ENCODE results near the gene ERCC6. TPM values are rescaled to one million over a fixed set of nuclear protein-coding genes. Genes with fewer than 3 reads are reported as not detected.

ERCC6 gene
- total RNA-seq (2014; rRNA removed) (36.7 and 43.0 TPM in 2 replicates), Bru-seq, nascent RNA (percentile 96 among the genes with signal in this experiment), BruChase-seq, experiment 1, labeled RNA remaining after a 6-hour chase (percentile 91 among the genes with signal in this experiment), BruChase-seq, experiment 2, labeled RNA remaining after a 2-hour chase (percentile 95 among the genes with signal in this experiment)
- long read RNA-seq, full-length matches to known transcripts = 39 of 93 reads
- long read RNA-seq, partial matches to known transcripts = 15 of 93 reads
- long read RNA-seq, other reads (novel, unspliced or antisense) = 39 of 93 reads

DNA sequence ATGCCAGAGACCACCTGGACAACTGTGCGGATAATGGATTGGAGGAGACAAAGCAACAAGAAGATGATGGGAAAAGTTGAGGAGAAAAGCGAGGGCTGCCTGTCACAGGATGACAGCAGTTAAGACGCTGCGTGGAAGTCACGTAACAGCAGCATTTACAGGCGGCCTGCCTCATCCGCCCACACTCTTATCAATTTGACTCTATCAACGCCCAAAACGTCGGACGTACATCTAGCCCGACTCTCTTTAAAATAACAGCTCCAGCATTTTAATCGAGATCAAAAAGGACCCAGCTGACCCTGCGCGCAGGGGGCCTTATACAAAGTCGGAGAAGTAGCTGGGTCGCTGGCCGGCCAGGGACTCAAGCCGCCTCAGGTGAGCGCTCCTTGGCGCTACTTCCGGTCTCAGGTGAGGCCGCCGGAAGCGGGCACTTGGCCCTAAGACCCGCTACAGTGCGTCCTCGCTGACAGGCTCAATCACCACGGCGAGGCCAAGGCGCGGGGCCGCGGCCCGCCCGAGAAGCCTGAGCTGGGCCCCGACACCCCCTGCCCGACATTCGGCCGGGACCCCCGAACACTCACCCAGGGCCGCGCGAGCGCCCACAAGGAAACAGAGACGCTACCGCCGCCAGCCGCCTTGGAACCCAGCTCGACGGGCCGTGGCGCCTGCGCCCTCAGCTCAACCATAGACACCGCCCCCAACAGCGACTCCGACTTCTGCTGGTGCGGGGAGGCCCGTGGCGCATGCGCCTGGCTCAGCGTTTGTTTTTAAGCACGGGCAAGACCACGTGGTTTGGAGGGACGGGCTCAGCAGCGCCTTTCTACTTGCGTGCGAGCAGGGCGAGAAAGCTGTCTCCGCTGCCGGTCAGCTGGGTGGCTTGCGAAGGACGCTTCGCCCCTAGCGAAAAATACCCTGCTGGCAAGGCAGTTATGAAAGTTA, at the start of gene ERCC6:
TSS of gene ERCC6 (minus strand) at position 741 of the 939 bp plus-strand sequence.
- Histone ChIP-seq H3K9me2 (replicated peaks; ENCODE audit: low read length) (no peaks in the 10 kb centered on the region), H4K20me1 (ENCODE audit: low read length) (0 out of 2 replicates have a peak, but pooled peaks cover 3% of the 10 kb centered on the region), H3K9ac (ENCODE audit: low read length) (peak within 1 kb of the TSS; percentile 73), H3K27me3 (ENCODE audit: low read length) (no peaks in the 10 kb centered on the region), H3K79me2 (ENCODE audit: low read length) (peaks cover 50% of the 10 kb centered on the region), H3K4me2 (ENCODE audit: low read length) (peak within 1 kb of the TSS; percentile 87), H3K4me1 (ENCODE audit: insufficient read depth, low read length) (peaks cover 49% of the 10 kb centered on the region), H3K27ac (ENCODE audit: low read length) (peak within 1 kb of the TSS; percentile 75), H3K9me3 (ENCODE audit: low read length) (no peaks in the 10 kb centered on the region), H2AFZ (ENCODE audit: low read length) (peak within 1 kb of the TSS; percentile 85), H3K36me3 (ENCODE audit: low read depth, low read length) (peaks cover 9% of the 10 kb centered on the region; the same call in 1 of the 2 replicates), H3K4me3 (ENCODE audit: low read length) (peak within 1 kb of the TSS; percentile 75), H3F3A (ENCODE audit: low read length, unreplicated experiment) (no peaks in the 10 kb centered on the region)
- DNase-seq (peak; percentile 100), ATAC-seq (peak; percentile 92)
- TF ChIP-seq, protein P1, sequence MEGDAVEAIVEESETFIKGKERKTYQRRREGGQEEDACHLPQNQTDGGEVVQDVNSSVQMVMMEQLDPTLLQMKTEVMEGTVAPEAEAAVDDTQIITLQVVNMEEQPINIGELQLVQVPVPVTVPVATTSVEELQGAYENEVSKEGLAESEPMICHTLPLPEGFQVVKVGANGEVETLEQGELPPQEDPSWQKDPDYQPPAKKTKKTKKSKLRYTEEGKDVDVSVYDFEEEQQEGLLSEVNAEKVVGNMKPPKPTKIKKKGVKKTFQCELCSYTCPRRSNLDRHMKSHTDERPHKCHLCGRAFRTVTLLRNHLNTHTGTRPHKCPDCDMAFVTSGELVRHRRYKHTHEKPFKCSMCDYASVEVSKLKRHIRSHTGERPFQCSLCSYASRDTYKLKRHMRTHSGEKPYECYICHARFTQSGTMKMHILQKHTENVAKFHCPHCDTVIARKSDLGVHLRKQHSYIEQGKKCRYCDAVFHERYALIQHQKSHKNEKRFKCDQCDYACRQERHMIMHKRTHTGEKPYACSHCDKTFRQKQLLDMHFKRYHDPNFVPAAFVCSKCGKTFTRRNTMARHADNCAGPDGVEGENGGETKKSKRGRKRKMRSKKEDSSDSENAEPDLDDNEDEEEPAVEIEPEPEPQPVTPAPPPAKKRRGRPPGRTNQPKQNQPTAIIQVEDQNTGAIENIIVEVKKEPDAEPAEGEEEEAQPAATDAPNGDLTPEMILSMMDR (conservative IDR thresholded peaks at IDR 0.05; ENCODE audit: low read depth, low read length) = peak; percentile 36; the same call in 1 of the 2 replicates
- no peak for TF ChIP-seq EZH2phosphoT487 (IDR thresholded peaks at IDR 0.05; ENCODE audit: borderline replicate concordance, low read length)
- TF ChIP-seq EZH2 (IDR thresholded peaks at IDR 0.05; ENCODE audit: low read length, unreplicated experiment) = no peak
- CTCF ChIA-PET = interaction anchor here (0.5 to 1.2 kb wide), 12 partner anchors 12 to 1147 kb away, joined by 3 to 11 read pairs (median 4); no protein-coding TSS in a partner anchor
- POLR2A ChIA-PET (ENCODE audit: unreplicated experiment) = interaction anchor here (0.5 to 2.0 kb wide), 13 partner anchors 9 to 1017 kb away, joined by 3 to 34 read pairs (median 6); no protein-coding TSS in a partner anchor
- no TSS peak for BruUV-seq (replicated peaks)
- intact Hi-C loops (cut with micrococcal nuclease) = loop anchor here (1.0 to 2.0 kb wide), 2 partner anchors 14 to 54 kb away; no protein-coding TSS in a partner anchor

DNA sequence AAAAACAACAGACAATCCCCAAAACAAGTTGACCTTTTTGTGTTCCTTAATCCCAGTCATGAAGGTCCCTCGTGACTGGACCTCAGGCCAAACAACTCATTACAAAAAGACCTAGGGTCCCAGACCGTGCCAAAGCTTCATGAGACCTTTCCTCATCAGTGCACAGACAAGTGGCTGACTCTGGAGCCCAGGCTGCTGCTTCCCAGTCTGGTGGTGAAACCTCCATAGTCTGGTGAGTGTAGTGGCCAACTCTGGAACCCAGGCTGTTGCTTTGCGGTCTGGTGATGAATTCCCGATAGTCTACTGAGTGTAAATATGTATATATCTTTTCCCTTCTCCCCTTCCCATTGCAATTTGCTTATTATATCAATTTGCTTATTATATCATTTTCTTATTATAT, 49.1 kb upstream of the ERCC6 start:
- POLR2A ChIA-PET (ENCODE audit: unreplicated experiment) = no interaction called here
- Histone ChIP-seq H3K4me1 (ENCODE audit: insufficient read depth, low read length) (no peaks in the 10 kb centered on the region), H3K4me2 (ENCODE audit: low read length) (no peak overlapping the region), H2AFZ (ENCODE audit: low read length) (no peak overlapping the region), H3K79me2 (ENCODE audit: low read length) (no peaks in the 10 kb centered on the region), H3K9me2 (replicated peaks; ENCODE audit: low read length) (0 out of 2 replicates have a peak, but pooled peaks cover 3% of the 10 kb centered on the region), H3K27me3 (ENCODE audit: low read length) (no peaks in the 10 kb centered on the region), H3F3A (ENCODE audit: low read length, unreplicated experiment) (no peaks in the 10 kb centered on the region), H3K9me3 (ENCODE audit: low read length) (no peaks in the 10 kb centered on the region), H3K27ac (ENCODE audit: low read length) (no peak overlapping the region), H3K9ac (ENCODE audit: low read length) (no peak overlapping the region), H3K36me3 (ENCODE audit: low read depth, low read length) (no peaks in the 10 kb centered on the region), H3K4me3 (ENCODE audit: low read length) (no peak overlapping the region), H4K20me1 (ENCODE audit: low read length) (no peaks in the 10 kb centered on the region)
- BruUV-seq (replicated peaks) = no TSS peak
- no peak for ATAC-seq
- no peak for DNase-seq
- CTCF ChIA-PET = no interaction called here
- intact Hi-C loops (cut with micrococcal nuclease) = no loop called here
- TF ChIP-seq, protein P1 (conservative IDR thresholded peaks at IDR 0.05; ENCODE audit: low read depth, low read length) = no peak
- TF ChIP-seq EZH2 (IDR thresholded peaks at IDR 0.05; ENCODE audit: low read length, unreplicated experiment) (no peak), EZH2phosphoT487 (IDR thresholded peaks at IDR 0.05; ENCODE audit: borderline replicate concordance, low read length) (no peak)

Measured in PC-3 (cell line).